Measurements from ENCODE around the gene PRM3.

The PRM3 gene

DNA sequence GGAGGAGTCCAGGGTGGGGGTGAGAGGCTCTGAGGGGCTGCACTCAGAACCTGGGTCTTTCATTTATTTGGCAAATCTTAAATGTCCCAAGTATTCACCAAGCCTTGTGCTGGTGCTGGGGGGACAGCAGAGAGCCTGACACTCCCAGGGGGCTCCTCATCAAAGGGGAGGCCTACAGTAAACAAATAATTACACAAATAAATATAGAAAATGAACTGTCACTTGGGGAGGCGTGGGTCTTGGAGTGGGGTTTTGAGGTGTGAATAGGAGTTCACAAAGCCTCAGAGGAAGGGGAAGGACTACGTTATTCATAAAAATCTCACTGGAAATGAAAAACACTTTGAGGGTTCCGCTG is 22.9 kb upstream of the PRM3 start:
- Histone ChIP-seq H3K9me2 (ENCODE audit: low read depth, low read length) (no peaks in the 10 kb centered on the region), H3K36me3 (ENCODE audit: insufficient read depth, low read length) (no peaks in the 10 kb centered on the region), H3K4me2 (ENCODE audit: low read length) (peak overlapping the region; percentile 62; the same call in 1 of the 2 replicates), H3F3A (ENCODE audit: insufficient read depth, low read length) (peaks cover 8% of the 10 kb centered on the region), H3K9me3 (ENCODE audit: low read length) (no peaks in the 10 kb centered on the region), H3K9ac (ENCODE audit: low read length) (peak overlapping the region; percentile 59; the same call in 1 of the 2 replicates), H4K20me1 (ENCODE audit: insufficient read depth, low read length) (no peaks in the 10 kb centered on the region), H3K79me2 (ENCODE audit: insufficient read depth, low read length) (no peaks in the 10 kb centered on the region), H3K4me3 (ENCODE audit: low read depth, low read length, poor library complexity, severe bottlenecking) (no peak overlapping the region), H3K27ac (ENCODE audit: low read depth, low read length, poor library complexity, severe bottlenecking) (peak overlapping the region; percentile 98), H3K27me3 (ENCODE audit: insufficient read depth, low read length) (no peaks in the 10 kb centered on the region), H2AFZ (ENCODE audit: low read length) (no peak overlapping the region), H3K4me1 (ENCODE audit: insufficient read depth, low read length, severe bottlenecking) (peaks cover 76% of the 10 kb centered on the region)
- TF ChIP-seq CTCF (IDR thresholded peaks at IDR 0.05; ENCODE audit: low read length): no peak
- no peak for TF ChIP-seq EZH2 (IDR thresholded peaks at IDR 0.05; ENCODE audit: borderline replicate concordance, low read length)

- H3K27me3 ChIP-seq (ENCODE audit: insufficient read depth, low read length): no peaks in the 10 kb centered on the region
- no peak for TF ChIP-seq CTCF (IDR thresholded peaks at IDR 0.05; ENCODE audit: low read length)
- no peak for TF ChIP-seq EZH2 (IDR thresholded peaks at IDR 0.05; ENCODE audit: borderline replicate concordance, low read length)
- no peaks in the 10 kb centered on the region for H3K9me3 ChIP-seq (ENCODE audit: low read length)
- peaks cover 8% of the 10 kb centered on the region for H3F3A ChIP-seq (ENCODE audit: insufficient read depth, low read length)
- H3K9ac ChIP-seq (ENCODE audit: low read length): peak overlapping the region; percentile 59; the same call in 1 of the 2 replicates
- H2AFZ ChIP-seq (ENCODE audit: low read length): no peak overlapping the region
- H3K4me1 ChIP-seq (ENCODE audit: insufficient read depth, low read length, severe bottlenecking): peaks cover 76% of the 10 kb centered on the region
- H3K79me2 ChIP-seq (ENCODE audit: insufficient read depth, low read length): no peaks in the 10 kb centered on the region
- peak overlapping the region; percentile 98 for H3K27ac ChIP-seq (ENCODE audit: low read depth, low read length, poor library complexity, severe bottlenecking)
- H3K4me3 ChIP-seq (ENCODE audit: low read depth, low read length, poor library complexity, severe bottlenecking): no peak overlapping the region
- no peak overlapping the region; the same call in 1 of the 2 replicates for H3K4me2 ChIP-seq (ENCODE audit: low read length)
- H4K20me1 ChIP-seq (ENCODE audit: insufficient read depth, low read length): no peaks in the 10 kb centered on the region
- H3K9me2 ChIP-seq (ENCODE audit: low read depth, low read length): no peaks in the 10 kb centered on the region
- H3K36me3 ChIP-seq (ENCODE audit: insufficient read depth, low read length): no peaks in the 10 kb centered on the region
Measured at GRCh38 chr16:11295672-11296071, 22.2 kb upstream of the PRM3 start.

- Histone ChIP-seq H2AFZ (ENCODE audit: low read length) (no peak overlapping the region), H3K27me3 (ENCODE audit: insufficient read depth, low read length) (no peaks in the 10 kb centered on the region), H3K36me3 (ENCODE audit: insufficient read depth, low read length) (no peaks in the 10 kb centered on the region), H3K9ac (ENCODE audit: low read length) (no peak overlapping the region), H3K4me3 (ENCODE audit: low read depth, low read length, poor library complexity, severe bottlenecking) (no peak overlapping the region), H3F3A (ENCODE audit: insufficient read depth, low read length) (peaks cover 4% of the 10 kb centered on the region), H3K9me3 (ENCODE audit: low read length) (no peaks in the 10 kb centered on the region), H3K4me1 (ENCODE audit: insufficient read depth, low read length, severe bottlenecking) (peaks cover 46% of the 10 kb centered on the region), H3K4me2 (ENCODE audit: low read length) (no peak overlapping the region), H3K9me2 (ENCODE audit: low read depth, low read length) (no peaks in the 10 kb centered on the region), H3K79me2 (ENCODE audit: insufficient read depth, low read length) (no peaks in the 10 kb centered on the region), H4K20me1 (ENCODE audit: insufficient read depth, low read length) (no peaks in the 10 kb centered on the region), H3K27ac (ENCODE audit: low read depth, low read length, poor library complexity, severe bottlenecking) (no peak overlapping the region)
- no peak for TF ChIP-seq CTCF (IDR thresholded peaks at IDR 0.05; ENCODE audit: low read length)
- no peak for TF ChIP-seq EZH2 (IDR thresholded peaks at IDR 0.05; ENCODE audit: borderline replicate concordance, low read length)
Measured at GRCh38 chr16:11292076-11292748, 18.8 kb upstream of the PRM3 start.
